HG02884 (cell line): ENCODE data around the gene LITAF.
"Not testable (repeated sequence)": the region's sequence is repeated elsewhere in the genome, so short reads cannot be mapped to it uniquely, and the experiment has no call there.

Experiments
- ATAC-seq: cut with Tn5 transposase; IDR thresholded peaks from one replicate; pipeline ENCODE4 v1.9.1; 2021; ENCODE audit warnings: mild to moderate bottlenecking, moderate library complexity; ENCODE audit not compliant: unreplicated experiment

LITAF gene

DNA sequence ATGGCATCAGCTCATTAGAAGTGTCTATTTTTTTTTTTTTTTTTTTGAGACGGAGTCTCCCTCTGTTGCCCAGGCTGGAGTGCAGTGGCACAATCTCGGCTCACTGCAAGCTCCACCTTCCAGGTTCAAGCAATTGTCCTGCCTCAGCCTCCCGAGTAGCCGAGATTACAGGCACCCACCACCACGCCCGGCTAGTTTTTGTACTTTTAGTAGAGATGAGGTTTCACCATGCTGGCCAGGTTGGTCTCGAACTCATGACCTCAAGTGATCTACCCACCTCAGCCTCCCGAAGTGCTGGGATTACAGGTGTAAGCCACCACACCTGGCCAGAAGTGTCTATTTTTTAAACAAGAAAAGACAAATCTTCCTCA, 9.4 kb downstream of the LITAF start:
- not testable (repeated sequence) for ATAC-seq

DNA sequence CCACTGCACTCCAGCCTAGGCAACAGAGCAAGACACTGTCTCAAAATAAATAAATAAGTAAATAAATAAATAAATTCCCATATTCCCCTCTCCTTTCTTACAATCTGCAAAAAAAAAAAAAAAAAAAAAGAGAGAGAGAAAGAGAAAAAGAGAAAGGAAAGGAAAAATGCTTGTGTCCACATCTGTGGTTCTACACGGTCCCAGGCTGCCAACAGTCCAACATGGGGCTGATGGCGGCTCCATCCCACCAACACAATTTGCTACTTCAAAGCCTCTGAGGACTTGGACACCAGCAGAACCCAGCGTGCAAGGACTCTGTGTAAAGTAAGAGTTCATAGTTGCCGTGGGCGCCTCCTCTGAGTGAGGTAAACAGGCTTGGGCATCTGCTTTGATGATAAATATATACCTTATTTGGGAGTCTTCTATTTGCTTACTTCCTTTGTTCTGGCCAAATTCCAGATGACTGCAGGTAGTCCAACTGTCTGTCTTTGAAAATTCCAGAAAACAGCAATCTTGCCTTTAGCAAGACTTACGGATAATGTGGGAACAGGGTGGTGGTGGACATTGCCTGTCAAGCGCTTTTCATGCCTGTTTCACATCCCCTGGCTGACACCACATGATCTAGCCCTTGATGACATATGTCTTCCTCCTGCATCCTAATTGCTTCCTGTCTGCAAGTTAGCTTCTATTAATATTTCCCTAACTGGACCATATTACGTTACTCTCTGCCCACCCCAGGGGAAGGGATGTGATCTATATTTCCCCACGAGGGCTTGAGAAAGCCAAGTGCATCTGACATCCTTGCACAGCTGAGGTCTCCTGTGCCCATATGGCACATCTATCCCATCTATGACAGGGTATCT, 10.1 kb downstream of the LITAF start:
- peak; percentile 65 for ATAC-seq

DNA sequence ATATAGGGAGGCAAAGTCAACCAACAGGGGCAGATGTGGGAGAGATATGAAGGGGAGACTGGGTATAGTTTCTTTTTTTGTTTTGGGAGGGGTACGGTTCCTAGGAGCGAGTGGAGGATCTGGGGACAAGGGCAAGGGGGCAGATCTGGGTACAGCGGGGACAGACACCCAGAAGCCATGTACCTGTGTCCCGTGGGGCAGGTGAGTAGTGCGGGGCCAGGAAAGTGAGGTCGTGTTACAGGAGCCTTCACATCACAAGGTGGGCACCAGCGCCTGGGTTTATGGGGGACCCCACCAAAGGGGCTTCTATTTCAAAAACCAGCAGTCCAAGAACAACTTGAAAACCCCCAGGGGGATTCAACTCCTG, 11.5 kb downstream of the LITAF start:
- ATAC-seq = no peak

DNA sequence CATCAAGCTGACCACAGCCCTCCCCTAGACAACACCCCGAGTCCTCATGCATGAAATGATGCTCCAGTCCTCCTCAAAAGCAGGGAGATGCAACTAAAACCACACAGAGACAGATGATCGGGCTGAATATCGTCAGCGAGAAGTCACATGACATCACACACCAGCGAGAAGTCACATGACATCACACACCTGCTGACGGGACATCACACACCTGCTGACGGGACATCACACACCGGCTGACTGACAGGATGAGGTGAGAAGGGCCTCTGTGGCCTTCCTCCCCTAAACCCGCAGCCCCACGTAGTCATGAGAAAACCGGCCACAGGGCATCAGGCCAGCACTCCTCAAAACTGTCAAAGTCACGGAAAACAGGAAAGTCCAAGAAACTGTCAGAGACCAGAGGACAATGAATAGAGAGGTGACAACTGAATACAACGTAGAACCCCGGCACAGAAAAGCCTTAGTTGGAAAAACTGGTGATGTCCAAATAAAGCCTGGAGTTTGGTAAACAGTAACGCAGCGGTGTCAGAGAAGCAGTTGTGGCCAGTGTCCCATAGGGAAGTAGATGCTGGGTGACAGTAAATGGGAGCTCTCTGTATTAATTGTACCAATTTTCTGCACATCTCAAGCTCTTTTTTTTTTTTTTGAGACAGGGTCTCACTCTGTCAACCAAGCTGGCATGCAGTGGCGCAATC, 14.3 kb downstream of the LITAF start:
- no peak for ATAC-seq

DNA sequence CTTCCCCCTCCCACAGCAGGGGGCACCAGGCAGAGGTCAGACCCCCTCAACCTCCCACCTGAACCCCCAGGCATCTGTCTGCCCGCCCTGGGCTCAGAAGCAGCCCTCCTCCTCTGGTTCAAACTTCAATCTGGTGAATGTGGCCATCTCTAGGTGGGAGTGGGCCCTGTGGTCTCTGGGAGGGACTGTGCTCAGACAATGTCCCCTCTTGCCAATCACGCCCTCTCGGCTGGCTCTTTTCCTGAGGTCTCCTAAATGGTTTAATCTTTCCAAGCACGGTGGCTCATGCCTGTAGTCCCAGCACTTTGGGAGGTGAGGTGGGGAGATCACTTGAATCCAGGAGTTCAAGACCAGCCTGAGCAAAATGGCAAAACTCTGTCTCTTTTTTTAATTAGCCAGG, 15.2 kb downstream of the LITAF start:
- ATAC-seq = no peak

DNA sequence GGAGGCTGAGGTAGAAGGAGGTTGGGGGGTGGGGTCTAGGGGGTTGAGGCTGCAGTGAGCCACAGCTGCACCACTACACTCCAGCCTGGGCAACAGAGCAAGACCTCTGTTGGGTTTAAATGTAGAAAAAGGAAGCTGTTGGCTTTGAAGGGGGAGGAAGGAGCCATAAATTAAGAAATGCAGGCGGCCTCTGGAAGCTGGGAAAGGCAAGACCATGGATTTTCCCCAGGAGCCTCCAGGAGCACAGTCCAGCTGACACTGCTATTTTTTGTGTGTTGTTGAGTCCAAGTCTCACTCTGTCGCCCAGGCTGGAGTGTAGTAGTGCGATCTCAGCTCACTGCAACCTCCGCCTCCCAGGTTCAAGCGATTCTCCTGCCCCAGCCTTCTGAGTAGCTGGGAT, 15.9 kb downstream of the LITAF start:
- ATAC-seq = no peak

DNA sequence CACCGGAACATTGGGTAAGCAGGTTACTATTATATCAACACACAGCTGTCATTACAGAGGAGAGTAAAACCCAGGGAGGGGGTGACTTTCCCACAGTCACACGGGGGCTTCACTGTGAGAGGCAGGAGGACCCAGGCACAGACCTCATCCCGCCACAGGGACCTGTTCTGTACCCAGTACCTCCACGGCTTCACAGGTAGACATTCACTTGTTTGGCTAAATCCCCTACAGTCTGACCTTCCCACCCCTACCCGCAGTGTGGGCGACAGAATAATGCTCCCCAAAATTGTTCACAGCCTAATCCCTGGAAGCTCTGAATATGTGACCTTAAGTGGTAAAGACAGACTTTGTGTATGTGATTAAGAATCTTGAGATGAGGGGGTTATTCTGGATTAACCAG, 16.5 kb downstream of the LITAF start:
- ATAC-seq = no peak

DNA sequence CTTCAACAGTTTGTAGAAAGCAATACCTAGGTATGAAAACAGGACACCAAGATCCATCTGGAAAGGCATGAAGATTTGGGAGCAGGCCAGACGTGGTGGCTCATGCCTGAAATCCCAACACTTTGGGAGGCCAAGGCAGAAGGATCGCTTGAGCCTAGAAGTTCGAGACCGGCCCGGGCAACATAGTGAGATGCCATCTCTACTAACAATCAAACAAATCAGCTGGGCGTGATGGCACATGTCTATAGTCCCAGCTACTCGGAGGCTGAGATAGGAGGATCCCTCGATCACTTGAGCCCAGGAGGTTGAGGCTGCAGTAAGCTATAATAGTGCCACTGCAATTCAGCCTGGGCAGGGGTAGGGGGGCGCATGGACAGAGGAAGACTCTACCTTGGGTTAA, 20.3 kb downstream of the LITAF start:
- ATAC-seq = no peak

DNA sequence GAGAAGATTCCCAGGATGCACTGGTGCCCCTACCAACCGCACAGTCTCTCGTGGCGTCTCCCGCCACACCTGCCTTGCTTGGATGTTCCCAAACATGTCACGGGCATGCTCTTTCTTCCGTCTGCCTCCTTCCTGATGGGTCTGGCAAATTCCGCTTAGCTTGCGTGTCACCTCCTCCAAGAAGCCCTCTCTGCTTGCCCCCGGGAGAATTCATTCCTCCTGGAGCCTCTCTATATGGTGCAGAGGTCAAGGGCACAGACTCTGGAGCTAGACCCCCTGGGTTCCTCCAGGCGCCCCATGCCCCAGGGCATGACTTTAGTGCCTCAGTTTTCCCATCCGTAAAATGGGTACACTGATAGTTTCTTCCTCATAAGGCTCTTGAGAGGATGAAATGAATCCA, 21.1 kb downstream of the LITAF start:
- no peak for ATAC-seq

DNA sequence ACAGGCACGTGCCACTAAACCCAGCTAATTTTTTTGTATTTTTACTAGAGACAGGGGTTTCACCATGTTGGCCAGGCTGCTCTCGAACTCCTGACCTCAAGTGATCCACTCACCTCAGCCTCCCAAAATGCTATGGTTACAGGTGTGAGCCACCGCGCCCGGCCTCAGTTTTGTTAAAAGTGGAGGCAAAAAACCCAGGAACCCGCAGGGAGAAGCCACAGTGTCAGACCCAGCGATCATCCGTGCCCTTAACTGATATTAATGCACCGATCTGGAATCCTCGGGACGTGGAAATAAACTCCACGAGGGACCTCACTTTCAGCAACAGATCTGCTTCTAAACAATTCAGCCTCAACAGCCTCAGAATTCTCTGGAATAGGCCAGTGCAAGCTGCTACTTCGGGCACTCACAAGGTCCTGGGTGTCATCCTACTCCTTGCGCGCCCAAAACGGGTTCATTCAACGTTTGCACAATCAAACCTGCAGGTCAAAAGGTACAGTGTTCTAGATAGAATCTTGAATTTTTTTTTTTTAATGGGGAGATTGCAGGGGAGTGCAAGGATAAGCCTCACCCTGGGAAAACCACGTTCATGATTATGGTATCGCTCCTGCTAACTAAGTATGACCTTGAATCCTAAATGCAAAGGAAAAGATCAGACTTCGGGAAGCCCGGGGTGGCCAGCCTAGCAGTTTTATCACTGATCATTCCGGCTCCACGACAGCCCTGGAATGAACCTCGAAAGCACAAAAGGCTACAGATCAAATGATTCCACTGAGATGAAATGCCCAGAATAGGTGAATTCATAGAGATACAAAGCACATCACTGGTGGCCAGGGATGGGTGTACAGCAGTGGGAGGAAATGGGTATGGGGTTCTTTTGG, 22.4 kb downstream of the LITAF start:
- no peak for ATAC-seq

DNA sequence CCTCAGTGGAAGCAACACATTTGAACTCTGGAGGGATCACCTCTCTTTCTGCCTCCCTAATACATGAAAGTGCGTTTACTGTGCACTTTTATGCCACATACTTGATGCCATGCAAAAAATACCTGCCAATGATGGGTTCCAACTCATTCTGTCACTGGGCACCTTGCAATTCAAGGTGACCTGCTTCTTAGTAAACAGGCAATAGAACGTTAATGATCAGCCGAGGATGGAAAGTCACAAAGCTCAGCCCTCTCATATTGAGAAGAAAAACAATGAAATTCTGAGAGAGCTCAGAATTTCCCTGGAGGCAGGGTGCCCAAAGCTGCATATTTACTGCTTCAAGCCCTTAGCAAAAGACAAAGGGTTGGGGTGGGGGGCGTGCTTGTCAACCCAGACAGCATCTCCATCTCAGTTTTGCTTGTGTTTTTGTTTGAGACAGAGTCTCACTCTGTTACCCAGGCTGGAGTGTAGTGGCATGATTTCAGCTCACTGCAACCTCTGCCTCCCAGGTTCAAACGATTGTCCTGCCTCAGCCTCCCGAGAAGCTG, 23.2 kb downstream of the LITAF start:
- ATAC-seq = no peak

DNA sequence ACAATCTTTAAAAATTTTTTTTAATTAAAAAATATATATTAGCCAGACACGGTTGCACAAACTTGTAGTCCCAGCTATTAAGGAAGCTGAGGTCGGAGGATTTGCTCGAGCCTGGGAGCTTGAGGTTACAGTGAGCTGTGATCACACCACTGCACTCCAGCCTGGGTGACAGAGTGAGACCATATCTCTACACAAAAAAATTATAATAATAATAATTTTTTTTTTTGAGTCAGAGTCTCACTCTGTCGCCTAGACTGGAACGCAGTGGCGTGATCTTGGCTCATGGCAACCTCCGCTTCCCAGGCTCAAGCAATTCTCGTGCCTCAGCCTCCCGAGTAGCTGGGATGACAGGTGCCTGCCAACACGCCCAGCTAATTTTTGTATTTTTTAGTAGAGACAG, 23.8 kb downstream of the LITAF start:
- no peak for ATAC-seq

DNA sequence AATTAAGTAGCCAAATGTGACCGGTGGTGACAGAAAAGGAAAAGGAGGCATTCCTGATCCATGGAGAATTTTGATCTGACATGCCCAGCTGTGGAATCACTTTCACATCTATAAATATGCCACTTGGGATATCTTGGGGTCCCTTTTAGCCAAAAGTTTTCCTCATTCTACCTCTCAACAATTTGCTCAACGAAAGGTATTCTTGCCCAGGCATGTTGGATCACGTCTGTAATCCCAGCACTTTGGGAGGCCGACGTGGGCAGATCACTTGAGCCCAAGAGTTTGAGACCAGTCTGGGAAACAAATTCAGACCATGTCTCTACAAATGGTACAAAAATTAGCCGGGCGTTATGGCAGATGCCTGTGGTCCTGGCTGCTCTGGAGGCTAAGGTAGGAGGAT, 24.3 kb downstream of the LITAF start:
- ATAC-seq = no peak

DNA sequence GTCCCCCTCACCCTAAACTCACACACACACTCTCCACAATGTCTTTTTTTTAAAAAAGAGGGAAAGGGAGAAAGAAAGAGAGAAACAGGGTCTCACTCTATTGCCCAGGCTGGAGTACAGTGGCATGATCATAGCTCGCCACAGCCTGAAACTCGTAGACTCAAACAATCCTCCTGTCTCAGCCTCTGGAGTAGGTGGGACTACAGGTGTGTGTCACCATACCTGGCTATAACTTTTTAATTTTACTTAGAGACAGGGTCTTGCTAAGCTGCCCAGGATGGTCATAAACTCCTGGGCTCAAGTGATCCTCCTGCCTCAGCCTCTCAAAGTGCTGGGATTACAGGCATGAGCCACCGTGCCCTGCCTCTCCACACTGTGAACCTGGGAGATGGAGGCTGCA, 24.9 kb downstream of the LITAF start:
- ATAC-seq = no peak

DNA sequence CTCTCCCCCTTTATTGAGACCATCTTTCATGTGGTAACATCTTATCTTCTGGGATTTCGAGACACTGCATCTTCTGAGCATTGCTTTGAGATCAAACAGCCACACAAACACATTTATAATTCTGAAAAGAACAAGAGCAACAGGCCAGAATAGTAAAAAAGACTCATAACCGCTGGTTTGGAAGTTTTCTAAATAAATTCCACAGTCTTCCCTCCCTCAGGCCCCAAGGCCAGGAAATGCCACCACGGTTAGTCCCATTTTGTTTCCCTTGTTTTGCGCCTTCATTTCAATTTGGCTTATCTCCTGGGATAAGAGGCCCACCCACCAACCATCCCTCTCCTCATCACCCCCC, 25.3 kb downstream of the LITAF start:
- ATAC-seq = no peak

DNA sequence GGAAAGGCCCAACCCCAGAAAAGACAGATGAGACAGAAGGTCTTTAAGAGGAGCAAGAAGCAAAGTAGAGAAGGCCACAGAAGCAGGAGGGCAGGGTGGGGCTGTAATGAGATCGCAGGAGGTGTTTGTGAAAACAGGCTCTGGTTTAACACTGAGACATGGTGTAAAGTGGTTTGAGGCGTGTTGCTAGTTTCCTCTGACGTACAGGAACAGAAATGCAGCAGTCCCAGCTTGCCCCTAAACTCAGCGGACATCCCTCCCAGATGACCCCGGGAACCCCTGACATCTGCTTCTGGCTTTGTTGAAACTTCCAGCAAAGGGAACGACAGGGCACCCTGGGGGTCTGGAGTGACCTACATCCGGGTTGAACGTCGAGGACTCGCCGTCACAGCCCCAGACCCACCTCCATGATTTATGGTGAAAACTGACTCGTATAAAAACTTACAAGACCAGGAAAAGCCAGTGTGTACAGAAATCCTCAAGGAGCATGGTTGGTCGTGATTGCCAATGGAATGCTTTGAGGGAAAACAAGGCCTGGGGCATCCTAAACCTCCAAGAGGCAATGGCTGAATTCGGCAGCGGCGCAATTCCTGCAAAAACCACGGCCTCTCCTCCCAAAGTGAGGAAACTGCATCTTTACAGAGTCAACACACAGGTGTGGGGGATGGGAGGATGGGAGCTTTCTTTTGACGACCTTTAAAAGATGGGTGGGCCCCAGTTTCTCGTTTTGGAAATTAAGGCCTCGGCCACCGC, 25.8 kb downstream of the LITAF start:
- ATAC-seq = no peak

DNA sequence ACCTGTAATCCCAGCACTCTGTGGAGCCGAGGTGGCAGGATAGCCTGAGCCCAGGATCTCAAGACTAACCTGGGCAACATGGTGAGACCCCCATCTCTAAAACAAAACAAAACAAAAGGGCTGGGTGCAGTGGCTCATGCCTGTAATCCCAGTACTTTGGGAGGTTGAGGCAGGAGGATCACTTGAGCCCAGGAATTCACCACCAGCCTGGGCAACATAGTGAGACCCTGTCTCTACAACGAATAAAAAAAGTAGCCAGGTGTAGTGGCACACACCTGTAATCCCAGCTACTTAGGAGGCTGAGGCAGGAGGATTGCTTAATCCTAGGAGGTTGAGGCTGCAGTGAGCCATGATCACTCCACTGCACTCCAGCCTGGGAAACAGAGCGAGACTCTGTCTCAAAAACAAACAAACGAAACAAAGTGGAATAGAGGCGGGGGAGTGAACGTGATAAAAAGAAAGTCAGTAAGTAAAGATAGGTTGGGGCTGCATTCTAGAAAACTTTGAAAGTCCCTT, 28.4 kb downstream of the LITAF start:
- not testable (repeated sequence) for ATAC-seq

DNA sequence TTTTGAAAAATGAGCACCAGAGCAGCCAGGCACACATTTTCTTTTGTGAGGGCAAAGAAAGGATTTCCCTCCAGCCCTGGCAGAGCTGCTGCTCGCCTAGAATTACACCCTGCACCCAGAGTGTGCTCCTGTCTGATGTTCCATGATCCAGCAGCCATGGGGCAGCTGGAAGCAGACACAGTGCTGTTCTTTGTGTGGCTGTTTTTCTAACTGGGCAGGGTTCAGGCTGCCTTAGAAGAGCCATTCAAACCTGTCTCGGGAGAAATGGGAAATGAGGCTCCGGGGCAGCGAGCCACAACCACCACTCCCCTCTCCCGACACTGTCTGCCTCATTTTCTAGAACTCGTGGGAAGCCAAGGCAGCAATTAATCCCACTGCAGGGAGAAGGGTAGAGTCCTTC, 28.9 kb downstream of the LITAF start:
- no peak for ATAC-seq

DNA sequence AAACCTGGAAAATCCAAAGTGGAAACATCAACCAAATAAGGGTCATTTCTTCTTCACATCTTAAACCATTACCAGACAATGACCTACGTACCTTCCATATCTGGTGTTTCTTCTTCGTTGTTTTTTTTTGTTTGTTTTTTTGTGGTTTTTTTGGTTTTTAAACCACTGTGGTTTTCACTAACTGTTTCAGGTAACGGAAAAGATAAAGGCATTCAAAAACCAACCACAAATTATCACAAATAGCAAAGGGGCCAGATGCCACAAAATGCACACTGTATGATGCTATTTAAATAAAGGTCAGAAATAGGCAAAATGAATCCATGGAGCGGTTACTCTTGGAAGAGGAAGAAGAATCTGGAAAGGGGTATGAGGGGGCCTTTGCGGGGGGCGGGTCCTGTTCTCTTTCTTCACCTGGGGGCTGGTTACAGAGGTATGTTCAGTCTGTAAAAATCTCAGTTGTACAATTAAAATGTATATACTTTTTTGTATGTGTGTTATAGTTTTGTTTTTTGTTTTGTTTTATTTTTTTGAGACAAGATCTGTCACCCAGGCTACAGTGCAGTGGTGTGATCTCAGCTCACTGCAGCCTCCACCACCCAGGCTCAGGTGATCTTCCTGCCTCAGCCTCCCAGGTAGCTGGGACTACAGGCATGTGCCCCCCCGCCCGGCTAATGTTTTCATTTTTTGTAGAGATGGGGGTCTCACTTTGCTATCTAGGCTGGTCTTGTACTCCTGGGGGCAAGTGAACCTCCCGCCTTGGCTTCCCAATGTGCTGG, 29.6 kb downstream of the LITAF start:
- no peak for ATAC-seq
